ENCODE measurements around the gene ZNF556. TPM values are rescaled to one million over a fixed set of nuclear protein-coding genes. Genes with fewer than 3 reads are reported as not detected.
A peak's percentile ranks its signal among the peaks of the same experiment; 100 is the strongest.
"Not testable (repeated sequence)": the region's sequence is repeated elsewhere in the genome, so short reads cannot be mapped to it uniquely, and the experiment has no call there.

Gene ZNF556
- polyA plus RNA-seq, 10 donors: 21.6 to 50.3 (median 35.9) TPM

GRCh38 chr19:2902590-2903218 lies 35.6 kb downstream of the ZNF556 start:
- no peak for DNase-seq

DNA sequence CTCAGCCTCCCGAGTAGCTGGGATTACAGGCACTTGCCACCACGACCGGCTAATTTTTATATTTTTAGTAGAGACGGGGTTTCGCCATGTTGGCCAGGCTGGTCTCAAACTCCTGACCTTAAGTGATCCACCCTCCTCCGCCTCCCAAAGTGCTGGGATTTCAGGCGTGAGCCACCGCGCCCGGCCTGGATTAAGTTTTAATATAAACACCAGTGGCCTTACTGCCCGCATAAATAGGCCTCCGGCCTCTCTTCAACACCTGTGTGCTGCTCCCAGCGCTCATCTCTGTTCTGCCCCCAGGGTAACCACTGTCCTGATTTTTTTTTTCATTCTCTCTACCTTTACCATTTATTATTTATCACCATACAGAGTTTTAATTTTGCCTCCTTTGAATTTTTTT lies 36.2 kb downstream of the ZNF556 start:
- DNase-seq: not testable (repeated sequence)

GRCh38 chr19:2905918-2906519 lies 38.9 kb downstream of the ZNF556 start:
- no peak for DNase-seq

DNA sequence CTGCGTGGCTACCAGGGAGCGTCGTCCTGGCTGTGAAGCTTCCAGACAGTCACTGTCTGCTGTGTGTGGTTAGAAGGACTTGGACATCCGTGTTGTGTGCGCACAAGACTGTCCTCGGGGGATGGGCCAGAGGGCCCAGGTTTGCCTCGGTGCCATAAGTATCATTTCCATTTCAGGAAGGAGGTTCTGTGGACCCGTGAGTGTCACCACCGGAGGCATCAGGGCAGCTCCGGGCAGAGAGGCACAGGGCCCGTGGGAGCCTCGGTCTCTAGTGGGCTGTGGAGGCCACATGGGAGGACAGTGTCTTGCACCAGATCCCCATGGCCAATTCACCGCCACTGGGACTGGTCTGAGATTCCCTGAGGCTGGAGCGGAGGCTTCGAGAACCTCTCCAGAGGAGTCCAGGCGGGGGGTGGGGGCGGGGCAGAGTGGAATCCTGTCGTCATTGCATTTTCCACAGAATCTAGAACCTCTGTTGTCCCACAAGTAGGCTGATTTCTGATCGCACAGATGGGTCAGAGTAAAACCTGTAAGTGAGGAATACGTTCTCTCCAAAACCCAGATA lies 39.6 kb downstream of the ZNF556 start:
- DNase-seq: no peak

DNA sequence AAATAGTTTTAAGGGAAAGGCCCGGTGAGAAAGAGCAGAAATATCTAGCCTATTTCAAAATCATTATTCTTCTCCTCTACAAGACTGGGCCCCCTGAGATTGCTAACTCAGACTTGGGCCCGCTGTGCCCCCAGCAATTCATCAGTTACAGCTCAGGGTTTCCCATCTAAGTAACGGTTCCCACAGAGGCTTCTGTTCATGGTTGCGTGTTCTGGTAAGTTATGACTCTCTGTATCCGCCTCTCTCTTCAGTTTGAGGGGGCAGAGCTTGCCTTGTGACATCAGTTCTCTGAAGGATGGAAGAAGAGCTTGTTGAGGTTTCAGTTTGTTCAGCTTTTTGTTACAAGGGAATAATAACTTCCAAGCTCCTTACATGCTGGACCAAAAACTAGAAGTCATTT lies 45.2 kb downstream of the ZNF556 start:
- no peak for DNase-seq

DNA sequence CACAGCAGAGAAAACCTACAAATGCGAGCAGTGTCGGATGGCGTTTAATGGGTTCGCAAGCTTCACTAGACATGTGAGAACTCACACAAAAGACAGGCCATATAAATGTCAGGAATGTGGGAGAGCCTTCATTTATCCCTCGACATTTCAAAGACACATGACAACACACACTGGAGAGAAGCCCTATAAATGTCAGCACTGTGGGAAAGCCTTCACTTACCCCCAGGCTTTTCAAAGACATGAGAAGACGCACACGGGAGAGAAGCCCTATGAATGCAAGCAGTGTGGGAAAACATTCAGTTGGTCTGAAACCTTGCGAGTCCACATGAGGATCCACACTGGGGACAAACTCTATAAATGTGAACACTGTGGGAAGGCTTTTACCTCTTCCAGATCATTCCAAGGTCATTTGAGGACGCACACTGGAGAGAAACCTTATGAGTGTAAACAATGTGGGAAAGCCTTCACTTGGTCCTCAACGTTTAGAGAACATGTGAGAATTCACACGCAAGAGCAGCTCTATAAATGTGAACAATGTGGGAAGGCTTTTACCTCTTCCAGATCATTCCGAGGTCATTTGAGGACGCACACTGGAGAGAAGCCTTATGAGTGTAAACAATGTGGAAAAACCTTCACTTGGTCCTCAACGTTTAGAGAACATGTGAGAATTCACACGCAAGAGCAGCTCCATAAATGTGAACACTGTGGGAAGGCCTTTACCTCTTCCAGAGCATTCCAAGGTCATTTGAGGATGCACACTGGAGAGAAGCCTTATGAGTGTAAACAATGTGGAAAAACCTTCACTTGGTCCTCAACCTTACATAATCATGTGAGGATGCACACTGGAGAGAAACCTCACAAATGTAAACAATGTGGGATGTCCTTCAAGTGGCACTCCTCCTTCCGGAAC lies 50.4 kb downstream of the ZNF556 start:
- no peak for DNase-seq

GRCh38 chr19:2922987-2923386 lies 55.9 kb downstream of the ZNF556 start:
- DNase-seq: no peak

- peak in 2 of 3 donors; percentile 31 to 45 for DNase-seq
Observed at GRCh38 chr19:2923510-2923909, 56.4 kb downstream of the ZNF556 start.

GRCh38 chr19:2926341-2927031 lies 59.4 kb downstream of the ZNF556 start:
- no peak for DNase-seq

- no peak for DNase-seq
Observed at GRCh38 chr19:2927032-2927430, 59.9 kb downstream of the ZNF556 start.

Other genes with a start within 250 kb of the ZNF556 start
- 1 to 10 TPM; 1.6 to 3.6 (median 2.3) TPM for gene GNG7, start 164.6 kb upstream of the ZNF556 start, polyA plus RNA-seq (ENCODE audit: insufficient read length in 10 of 10)
- gene DIRAS1, start 146.0 kb upstream of the ZNF556 start, polyA plus RNA-seq (ENCODE audit: insufficient read length in 10 of 10): 1 to 10 TPM; 1.2 to 5.2 (median 2.0) TPM
- 10 to 100 TPM; 10.9 to 18.5 (median 14.3) TPM for gene SLC39A3, start 127.3 kb upstream of the ZNF556 start, polyA plus RNA-seq (ENCODE audit: insufficient read length in 10 of 10)
- 10 to 100 TPM; 67.0 to 89.5 (median 79.3) TPM for gene SGTA, start 84.1 kb upstream of the ZNF556 start, polyA plus RNA-seq (ENCODE audit: insufficient read length in 10 of 10)
- gene THOP1, start 81.8 kb upstream of the ZNF556 start, polyA plus RNA-seq (ENCODE audit: insufficient read length in 10 of 10): 10 to 100 TPM; 34.6 to 54.8 (median 42.9) TPM
- 1 to 10 TPM; 4.5 to 7.7 (median 5.3) TPM for gene ZNF554, start 47.5 kb upstream of the ZNF556 start, polyA plus RNA-seq (ENCODE audit: insufficient read length in 10 of 10)
- 10 to 100 TPM; 11.0 to 20.9 (median 13.1) TPM for gene ZNF555, start 25.9 kb upstream of the ZNF556 start, polyA plus RNA-seq (ENCODE audit: insufficient read length in 10 of 10)
- gene ZNF57, start 33.6 kb downstream of the ZNF556 start, polyA plus RNA-seq (ENCODE audit: insufficient read length in 10 of 10): 1 to 10 TPM; 2.2 to 4.9 (median 3.0) TPM
- 1 to 10 TPM; 3.6 to 8.9 (median 5.0) TPM for gene ZNF77, start 77.6 kb downstream of the ZNF556 start, polyA plus RNA-seq (ENCODE audit: insufficient read length in 10 of 10)
- gene TLE6, start 110.2 kb downstream of the ZNF556 start, polyA plus RNA-seq (ENCODE audit: insufficient read length in 10 of 10): under 1 TPM; 0.30 to 0.91 (median 0.55) TPM
- 10 to 100 TPM; 22.1 to 34.1 (median 26.1) TPM for gene TLE2, start 161.9 kb downstream of the ZNF556 start, polyA plus RNA-seq (ENCODE audit: insufficient read length in 10 of 10)
- 100 to 1,000 TPM; 595 to 763 (median 675) TPM for gene TLE5, start 195.2 kb downstream of the ZNF556 start, polyA plus RNA-seq (ENCODE audit: insufficient read length in 10 of 10)
- gene GNA11, start 227.0 kb downstream of the ZNF556 start, polyA plus RNA-seq (ENCODE audit: insufficient read length in 10 of 10): 10 to 100 TPM; 47.1 to 69.0 (median 58.5) TPM